ENCODE results near the gene HCK.

HCK gene

DNA sequence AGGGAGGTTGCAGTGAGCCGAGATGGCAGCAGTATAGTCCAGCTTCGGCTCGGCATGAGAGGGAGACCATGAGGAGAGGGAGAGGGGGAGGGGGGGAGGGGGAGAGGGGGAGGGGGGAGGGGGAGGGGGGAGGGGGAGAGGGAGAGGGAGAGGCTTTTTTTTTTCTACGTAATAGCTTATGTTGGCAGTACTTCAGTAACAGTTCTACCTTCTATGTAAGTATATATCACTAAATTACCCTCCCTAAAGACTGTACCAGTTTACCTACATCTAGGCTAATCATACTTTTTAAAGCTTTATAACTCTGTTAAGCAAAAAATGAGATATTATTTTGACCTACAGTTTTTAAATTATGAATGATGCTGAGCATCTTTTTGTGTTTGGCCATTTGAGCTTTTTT is 71.0 kb downstream of the HCK start:
- no peak overlapping the region for H3K4me3 ChIP-seq (ENCODE audit: low read depth, low read length)
- DNase-seq (ENCODE audit: low read depth, low spot score), result no peak
- in situ Hi-C loops (cut with HindIII; ENCODE audit: low sequenced_read_pairs), result no loop called here
- TF ChIP-seq, protein P1, sequence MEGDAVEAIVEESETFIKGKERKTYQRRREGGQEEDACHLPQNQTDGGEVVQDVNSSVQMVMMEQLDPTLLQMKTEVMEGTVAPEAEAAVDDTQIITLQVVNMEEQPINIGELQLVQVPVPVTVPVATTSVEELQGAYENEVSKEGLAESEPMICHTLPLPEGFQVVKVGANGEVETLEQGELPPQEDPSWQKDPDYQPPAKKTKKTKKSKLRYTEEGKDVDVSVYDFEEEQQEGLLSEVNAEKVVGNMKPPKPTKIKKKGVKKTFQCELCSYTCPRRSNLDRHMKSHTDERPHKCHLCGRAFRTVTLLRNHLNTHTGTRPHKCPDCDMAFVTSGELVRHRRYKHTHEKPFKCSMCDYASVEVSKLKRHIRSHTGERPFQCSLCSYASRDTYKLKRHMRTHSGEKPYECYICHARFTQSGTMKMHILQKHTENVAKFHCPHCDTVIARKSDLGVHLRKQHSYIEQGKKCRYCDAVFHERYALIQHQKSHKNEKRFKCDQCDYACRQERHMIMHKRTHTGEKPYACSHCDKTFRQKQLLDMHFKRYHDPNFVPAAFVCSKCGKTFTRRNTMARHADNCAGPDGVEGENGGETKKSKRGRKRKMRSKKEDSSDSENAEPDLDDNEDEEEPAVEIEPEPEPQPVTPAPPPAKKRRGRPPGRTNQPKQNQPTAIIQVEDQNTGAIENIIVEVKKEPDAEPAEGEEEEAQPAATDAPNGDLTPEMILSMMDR (IDR thresholded peaks at IDR 0.05; ENCODE audit: low read depth, low read length), result no peak

DNA sequence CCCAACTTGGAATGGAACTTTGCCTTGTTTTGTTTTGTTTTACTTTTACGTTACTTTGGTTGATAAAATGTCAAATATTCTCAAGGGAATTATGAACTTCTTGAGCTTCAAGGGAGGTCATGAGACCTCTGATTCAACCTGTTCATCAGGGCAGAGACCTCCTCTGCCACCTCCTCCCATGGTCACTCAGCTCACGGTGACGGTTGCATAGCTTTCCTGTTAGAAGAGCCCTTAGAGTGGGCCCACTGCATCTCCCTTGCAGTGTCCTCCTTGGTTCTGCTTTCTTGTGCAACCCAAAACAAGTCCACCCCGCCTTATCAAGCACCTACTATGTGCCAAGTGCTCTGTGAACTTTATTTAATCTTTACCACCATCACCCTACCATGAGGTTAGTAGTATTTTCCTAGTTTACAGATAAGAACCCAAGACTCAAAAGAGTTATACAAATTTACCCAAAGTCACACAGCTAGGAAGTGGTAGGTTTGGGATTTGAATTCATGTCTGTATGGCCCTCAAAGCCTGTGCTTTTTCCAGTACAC is 72.9 kb downstream of the HCK start:
- H3K4me3 ChIP-seq (ENCODE audit: low read depth, low read length), result no peak overlapping the region
- DNase-seq (ENCODE audit: low read depth, low spot score), result no peak
- in situ Hi-C loops (cut with HindIII; ENCODE audit: low sequenced_read_pairs), result no loop called here
- TF ChIP-seq, protein P1 (IDR thresholded peaks at IDR 0.05; ENCODE audit: low read depth, low read length), result no peak

DNA sequence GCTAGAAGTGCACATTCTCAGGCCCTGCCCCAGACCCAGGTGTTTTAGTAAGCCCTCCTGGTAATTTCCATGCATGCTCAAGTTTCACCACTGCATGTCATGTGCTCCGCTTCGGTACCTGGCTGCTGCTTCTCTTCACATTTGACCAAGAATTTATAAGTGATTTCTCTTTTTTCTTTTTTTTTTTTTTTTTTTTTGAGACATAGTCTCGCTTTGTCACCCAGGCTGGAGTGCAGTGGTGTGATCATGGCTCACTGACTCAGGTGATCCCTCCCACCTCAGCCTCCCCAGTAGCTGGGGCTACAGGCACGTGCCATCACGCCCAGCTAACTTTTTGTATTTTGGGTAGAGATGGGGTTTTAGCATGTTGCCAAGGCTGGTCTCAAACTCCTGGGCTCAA is 73.5 kb downstream of the HCK start:
- no peak overlapping the region for H3K4me3 ChIP-seq (ENCODE audit: low read depth, low read length)
- TF ChIP-seq, protein P1 (IDR thresholded peaks at IDR 0.05; ENCODE audit: low read depth, low read length), result no peak
- no peak for DNase-seq (ENCODE audit: low read depth, low spot score)
- in situ Hi-C loops (cut with HindIII; ENCODE audit: low sequenced_read_pairs), result no loop called here

DNA sequence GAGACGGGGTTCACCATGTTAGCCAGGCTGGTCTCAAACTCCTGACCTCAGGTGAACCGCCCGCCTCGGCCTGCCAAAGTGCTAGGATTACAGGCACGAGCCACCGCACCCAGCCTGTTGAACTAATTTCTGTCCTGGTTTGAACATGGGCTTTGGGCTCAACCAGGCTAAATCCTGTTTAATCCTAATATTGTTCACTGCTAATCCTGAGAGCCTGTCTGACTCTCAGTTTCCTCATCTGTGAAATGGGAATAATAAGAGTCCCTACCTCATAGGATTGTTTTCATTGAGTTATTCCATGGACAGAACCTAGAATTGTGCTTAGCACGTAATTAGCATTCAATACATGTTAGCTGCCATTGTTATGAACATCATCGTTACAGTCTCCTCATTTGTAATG is 74.9 kb downstream of the HCK start:
- no peak for DNase-seq (ENCODE audit: low read depth, low spot score)
- no peak overlapping the region for H3K4me3 ChIP-seq (ENCODE audit: low read depth, low read length)
- in situ Hi-C loops (cut with HindIII; ENCODE audit: low sequenced_read_pairs), result no loop called here
- TF ChIP-seq, protein P1 (IDR thresholded peaks at IDR 0.05; ENCODE audit: low read depth, low read length), result no peak

DNA sequence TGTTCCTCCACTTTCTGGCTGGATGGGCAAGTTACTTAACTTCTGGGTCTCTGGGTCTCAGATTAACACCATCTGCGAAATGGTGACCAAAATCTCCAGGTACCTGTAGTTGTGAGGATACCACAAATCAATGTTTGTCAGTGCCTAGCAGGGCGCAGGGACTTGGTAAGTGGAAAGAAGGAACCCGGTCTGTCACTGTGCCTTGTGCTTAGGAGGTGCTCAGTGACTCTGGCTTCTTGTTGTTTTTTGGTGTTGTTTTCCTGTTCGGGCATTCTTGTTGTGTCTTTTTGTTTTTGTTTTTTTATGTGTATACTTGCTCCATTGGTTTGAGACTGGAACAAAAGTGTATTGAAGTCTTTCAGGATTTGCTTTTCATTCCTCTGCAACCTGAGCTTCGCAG is 75.3 kb downstream of the HCK start:
- TF ChIP-seq, protein P1 (IDR thresholded peaks at IDR 0.05; ENCODE audit: low read depth, low read length), result no peak
- no peak for DNase-seq (ENCODE audit: low read depth, low spot score)
- no peak overlapping the region for H3K4me3 ChIP-seq (ENCODE audit: low read depth, low read length)
- in situ Hi-C loops (cut with HindIII; ENCODE audit: low sequenced_read_pairs), result no loop called here

DNA sequence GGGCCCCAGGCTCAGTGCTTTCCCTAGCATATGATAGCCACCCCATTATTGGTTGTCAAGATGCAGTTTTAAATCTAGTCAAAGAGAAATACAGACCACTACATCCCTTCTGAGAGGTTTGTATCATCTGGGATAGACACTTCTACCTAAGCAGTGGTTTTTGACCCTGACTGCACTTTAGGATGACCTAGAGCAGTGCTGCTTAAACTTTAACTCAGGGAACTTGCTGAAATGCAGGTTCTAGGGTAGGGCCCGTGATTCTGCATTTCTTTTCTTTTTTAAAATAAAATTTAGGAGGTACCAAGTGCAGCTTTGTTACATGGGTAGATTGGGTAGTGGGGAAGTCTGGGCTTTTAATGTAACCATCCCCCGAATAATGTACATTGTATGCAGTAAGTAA is 76.1 kb downstream of the HCK start:
- TF ChIP-seq, protein P1 (IDR thresholded peaks at IDR 0.05; ENCODE audit: low read depth, low read length), result no peak
- H3K4me3 ChIP-seq (ENCODE audit: low read depth, low read length), result no peak overlapping the region
- in situ Hi-C loops (cut with HindIII; ENCODE audit: low sequenced_read_pairs), result no loop called here
- DNase-seq (ENCODE audit: low read depth, low spot score), result no peak

DNA sequence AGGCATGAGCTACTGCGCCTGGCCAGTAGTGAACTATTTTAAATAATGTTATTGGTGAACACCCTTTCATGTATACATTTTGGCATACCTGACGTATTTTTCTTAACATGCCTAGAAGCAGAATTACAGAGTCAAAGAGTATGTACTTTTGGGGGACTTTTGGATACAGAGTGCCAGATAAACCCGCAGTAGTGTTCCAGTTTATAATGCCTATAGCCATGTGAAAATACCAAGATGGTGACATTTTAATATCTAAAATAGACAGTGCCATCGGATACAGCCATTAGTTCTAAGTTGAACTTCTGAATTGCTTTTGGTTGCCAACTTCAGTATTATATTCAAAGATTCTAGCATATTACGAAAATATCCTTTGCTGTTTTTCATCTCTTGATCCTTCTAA is 77.8 kb downstream of the HCK start:
- no peak overlapping the region for H3K4me3 ChIP-seq (ENCODE audit: low read depth, low read length)
- TF ChIP-seq, protein P1 (IDR thresholded peaks at IDR 0.05; ENCODE audit: low read depth, low read length), result no peak
- in situ Hi-C loops (cut with HindIII; ENCODE audit: low sequenced_read_pairs), result no loop called here
- DNase-seq (ENCODE audit: low read depth, low spot score), result no peak
